ENCODE results near the gene SMCO3. TPM values are rescaled to one million over a fixed set of nuclear protein-coding genes. Genes with fewer than 3 reads are reported as not detected.

The SMCO3 gene
- total and polyA plus RNA-seq, 2 of the 13 experiments (the other 11 are each of a cell fraction or from before 2014, with no cell fraction given): 0.29 to 0.42 TPM

DNA sequence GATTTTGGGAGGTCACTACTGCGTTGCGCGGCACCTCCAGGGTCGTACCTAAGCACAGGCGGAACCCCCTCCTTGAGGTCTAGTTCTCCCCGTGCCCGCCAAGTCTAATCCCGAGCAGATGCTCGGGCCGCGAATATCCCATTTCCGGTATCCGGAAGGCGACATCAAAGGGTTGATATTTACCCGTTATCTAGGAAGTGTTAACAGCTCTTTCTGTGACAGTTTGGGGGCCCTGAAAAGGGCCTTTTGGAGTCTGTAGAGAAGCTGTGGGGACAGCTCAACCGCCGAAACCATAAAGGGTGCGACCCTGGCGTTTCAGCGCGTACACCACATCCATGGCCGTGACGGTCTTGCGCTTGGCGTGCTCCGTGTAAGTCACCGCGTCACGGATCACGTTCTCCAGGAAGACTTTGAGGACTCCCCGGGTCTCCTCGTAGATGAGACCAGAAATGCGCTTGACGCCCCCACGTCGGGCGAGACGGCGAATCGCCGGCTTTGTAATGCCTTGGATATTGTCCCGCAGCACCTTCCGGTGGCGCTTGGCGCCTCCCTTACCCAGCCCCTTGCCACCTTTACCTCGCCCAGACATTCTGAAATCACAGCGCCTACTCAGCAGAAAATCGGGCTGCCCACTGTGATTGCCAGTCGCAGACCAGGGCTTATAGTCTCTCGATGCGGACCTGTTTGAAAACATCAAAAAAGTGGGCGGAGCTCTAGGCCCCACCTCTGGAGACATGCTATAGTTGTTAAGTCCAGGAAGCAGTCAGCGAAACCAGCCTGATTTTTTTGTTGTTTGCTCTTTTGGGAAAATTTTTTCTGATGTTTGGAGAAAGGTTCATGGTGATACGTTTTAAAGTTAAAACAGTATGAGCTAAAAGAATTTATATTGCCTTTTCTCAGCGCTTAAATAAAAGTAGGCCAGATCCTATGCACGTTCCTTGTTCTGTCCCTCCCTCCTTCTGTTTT is 43.2 kb downstream of the SMCO3 start (continued):
- TF ChIP-seq SRSF4 (IDR thresholded peaks at IDR 0.05; ENCODE audit: low read depth, low read length, poor library complexity, severe bottlenecking): no peak
- TF ChIP-seq ZNF354B (CRISPR knock-in tag; IDR thresholded peaks at IDR 0.05): 0 out of 2 replicates have a peak, but pooled peaks have one; percentile 44
- TF ChIP-seq, protein P1, sequence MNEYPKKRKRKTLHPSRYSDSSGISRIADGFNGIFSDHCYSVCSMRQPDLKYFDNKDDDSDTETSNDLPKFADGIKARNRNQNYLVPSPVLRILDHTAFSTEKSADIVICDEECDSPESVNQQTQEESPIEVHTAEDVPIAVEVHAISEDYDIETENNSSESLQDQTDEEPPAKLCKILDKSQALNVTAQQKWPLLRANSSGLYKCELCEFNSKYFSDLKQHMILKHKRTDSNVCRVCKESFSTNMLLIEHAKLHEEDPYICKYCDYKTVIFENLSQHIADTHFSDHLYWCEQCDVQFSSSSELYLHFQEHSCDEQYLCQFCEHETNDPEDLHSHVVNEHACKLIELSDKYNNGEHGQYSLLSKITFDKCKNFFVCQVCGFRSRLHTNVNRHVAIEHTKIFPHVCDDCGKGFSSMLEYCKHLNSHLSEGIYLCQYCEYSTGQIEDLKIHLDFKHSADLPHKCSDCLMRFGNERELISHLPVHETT (CRISPR knock-in tag; conservative IDR thresholded peaks at IDR 0.05): no peak
- TF ChIP-seq ZNF160 (CRISPR knock-in tag; IDR thresholded peaks at IDR 0.05): no peak; the same call in 1 of the 2 replicates
- no peak for TF ChIP-seq PAWR (CRISPR knock-in tag; IDR thresholded peaks at IDR 0.05; ENCODE audit: borderline replicate concordance)
- TF ChIP-seq SCMH1 (CRISPR knock-in tag; IDR thresholded peaks at IDR 0.05; ENCODE audit: borderline replicate concordance): no peak
- TF ChIP-seq, protein P2, sequence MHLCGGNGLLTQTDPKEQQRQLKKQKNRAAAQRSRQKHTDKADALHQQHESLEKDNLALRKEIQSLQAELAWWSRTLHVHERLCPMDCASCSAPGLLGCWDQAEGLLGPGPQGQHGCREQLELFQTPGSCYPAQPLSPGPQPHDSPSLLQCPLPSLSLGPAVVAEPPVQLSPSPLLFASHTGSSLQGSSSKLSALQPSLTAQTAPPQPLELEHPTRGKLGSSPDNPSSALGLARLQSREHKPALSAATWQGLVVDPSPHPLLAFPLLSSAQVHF (CRISPR knock-in tag; IDR thresholded peaks at IDR 0.05): no peak
- TF ChIP-seq ZNF816 (CRISPR knock-in tag; IDR thresholded peaks at IDR 0.05; ENCODE audit: borderline replicate concordance): peak; percentile 92
- TF ChIP-seq, protein P3, sequence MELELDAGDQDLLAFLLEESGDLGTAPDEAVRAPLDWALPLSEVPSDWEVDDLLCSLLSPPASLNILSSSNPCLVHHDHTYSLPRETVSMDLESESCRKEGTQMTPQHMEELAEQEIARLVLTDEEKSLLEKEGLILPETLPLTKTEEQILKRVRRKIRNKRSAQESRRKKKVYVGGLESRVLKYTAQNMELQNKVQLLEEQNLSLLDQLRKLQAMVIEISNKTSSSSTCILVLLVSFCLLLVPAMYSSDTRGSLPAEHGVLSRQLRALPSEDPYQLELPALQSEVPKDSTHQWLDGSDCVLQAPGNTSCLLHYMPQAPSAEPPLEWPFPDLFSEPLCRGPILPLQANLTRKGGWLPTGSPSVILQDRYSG (CRISPR knock-in tag; IDR thresholded peaks at IDR 0.05): no peak
- no peak for TF ChIP-seq TCF7L2 (IDR thresholded peaks at IDR 0.05; ENCODE audit: low read depth, low read length)
- no peak for TF ChIP-seq ATAD3A (CRISPR knock-in tag; IDR thresholded peaks at IDR 0.05)
- peak; percentile 90; the same call in 1 of the 2 replicates for TF ChIP-seq ZNF337 (CRISPR knock-in tag; IDR thresholded peaks at IDR 0.05; ENCODE audit: borderline replicate concordance, low read depth)
- TF ChIP-seq ZNF776 (CRISPR knock-in tag; IDR thresholded peaks at IDR 0.05): peak; percentile 51; the same call in 1 of the 2 replicates
- TF ChIP-seq TBX2 (CRISPR knock-in tag; IDR thresholded peaks at IDR 0.05; ENCODE audit: borderline replicate concordance): peak; percentile 84
- TF ChIP-seq, protein P4, sequence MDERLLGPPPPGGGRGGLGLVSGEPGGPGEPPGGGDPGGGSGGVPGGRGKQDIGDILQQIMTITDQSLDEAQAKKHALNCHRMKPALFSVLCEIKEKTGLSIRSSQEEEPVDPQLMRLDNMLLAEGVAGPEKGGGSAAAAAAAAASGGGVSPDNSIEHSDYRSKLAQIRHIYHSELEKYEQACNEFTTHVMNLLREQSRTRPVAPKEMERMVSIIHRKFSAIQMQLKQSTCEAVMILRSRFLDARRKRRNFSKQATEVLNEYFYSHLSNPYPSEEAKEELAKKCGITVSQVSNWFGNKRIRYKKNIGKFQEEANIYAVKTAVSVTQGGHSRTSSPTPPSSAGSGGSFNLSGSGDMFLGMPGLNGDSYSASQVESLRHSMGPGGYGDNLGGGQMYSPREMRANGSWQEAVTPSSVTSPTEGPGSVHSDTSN (CRISPR knock-in tag; IDR thresholded peaks at IDR 0.05): no peak
- no peak for TF ChIP-seq ZNF841 (CRISPR knock-in tag; IDR thresholded peaks at IDR 0.05; ENCODE audit: borderline replicate concordance)
- TF ChIP-seq, protein P5, sequence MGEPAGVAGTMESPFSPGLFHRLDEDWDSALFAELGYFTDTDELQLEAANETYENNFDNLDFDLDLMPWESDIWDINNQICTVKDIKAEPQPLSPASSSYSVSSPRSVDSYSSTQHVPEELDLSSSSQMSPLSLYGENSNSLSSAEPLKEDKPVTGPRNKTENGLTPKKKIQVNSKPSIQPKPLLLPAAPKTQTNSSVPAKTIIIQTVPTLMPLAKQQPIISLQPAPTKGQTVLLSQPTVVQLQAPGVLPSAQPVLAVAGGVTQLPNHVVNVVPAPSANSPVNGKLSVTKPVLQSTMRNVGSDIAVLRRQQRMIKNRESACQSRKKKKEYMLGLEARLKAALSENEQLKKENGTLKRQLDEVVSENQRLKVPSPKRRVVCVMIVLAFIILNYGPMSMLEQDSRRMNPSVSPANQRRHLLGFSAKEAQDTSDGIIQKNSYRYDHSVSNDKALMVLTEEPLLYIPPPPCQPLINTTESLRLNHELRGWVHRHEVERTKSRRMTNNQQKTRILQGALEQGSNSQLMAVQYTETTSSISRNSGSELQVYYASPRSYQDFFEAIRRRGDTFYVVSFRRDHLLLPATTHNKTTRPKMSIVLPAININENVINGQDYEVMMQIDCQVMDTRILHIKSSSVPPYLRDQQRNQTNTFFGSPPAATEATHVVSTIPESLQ (CRISPR knock-in tag; conservative IDR thresholded peaks at IDR 0.05): no peak; the same call in 1 of the 2 replicates
- no peak for TF ChIP-seq NPAS2 (CRISPR knock-in tag; IDR thresholded peaks at IDR 0.05; ENCODE audit: borderline replicate concordance)
- no peak for TF ChIP-seq HOXD1 (CRISPR knock-in tag; IDR thresholded peaks at IDR 0.05)
- TF ChIP-seq AGO1 (IDR thresholded peaks at IDR 0.05; ENCODE audit: low read depth, low read length, poor library complexity, severe bottlenecking): no peak
- TF ChIP-seq ZNF615 (CRISPR knock-in tag; IDR thresholded peaks at IDR 0.05; ENCODE audit: borderline replicate concordance): peak; percentile 44; the same call in 1 of the 2 replicates
- TF ChIP-seq, protein P6, sequence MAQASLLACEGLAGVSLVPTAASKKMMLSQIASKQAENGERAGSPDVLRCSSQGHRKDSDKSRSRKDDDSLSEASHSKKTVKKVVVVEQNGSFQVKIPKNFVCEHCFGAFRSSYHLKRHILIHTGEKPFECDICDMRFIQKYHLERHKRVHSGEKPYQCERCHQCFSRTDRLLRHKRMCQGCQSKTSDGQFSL (CRISPR knock-in tag; IDR thresholded peaks at IDR 0.05): no peak
